Prostate gland (tissue), 2 donors: ENCODE results near the gene SUPT3H. TPM values are rescaled to one million over a fixed set of nuclear protein-coding genes. Genes with fewer than 3 reads are reported as not detected.

ENCODE experiments used
- DNase-seq: peaks from one replicate; pipeline ENCODE4 v3.0.0-alpha.2; 2019; ENCODE audit warnings: low spot score
- H3K27ac ChIP-seq, 2 donors: fragments of 200-600 bp; sonication (generic); 2 replicates each; pipeline ENCODE4 v1.5.1; 2017 to 2019
- H3K27me3 ChIP-seq: fragments of 200-600 bp; sonication (generic); replicated peaks from 2 replicates; pipeline ENCODE4 v1.5.1; 2019; ENCODE audit not compliant: insufficient read depth
- H3K36me3 ChIP-seq, 2 donors: fragments of 200-600 bp; sonication (generic); 1 replicate in 1 of 2; 2 replicates in 1 of 2; pipeline versions ENCODE4 v1.5.1 to v1.8.1; 2017 to 2019
- H3K4me1 ChIP-seq: fragments of 200-600 bp; sonication (generic); replicated peaks from 2 replicates; pipeline ENCODE4 v1.5.1; 2019
- H3K4me3 ChIP-seq, 2 donors: fragments of 200-600 bp; sonication (generic); 2 replicates each; pipeline ENCODE4 v1.5.1; 2017 to 2019
- H3K9me3 ChIP-seq: fragments of 200-600 bp; sonication (generic); 2 replicates; pipeline ENCODE4 v1.5.1; 2017
- POLR2A ChIP-seq: fragments of 450-650 bp; IDR thresholded peaks from one replicate; pipeline ENCODE4 v1.6.1; 2016; ENCODE audit warnings: antibody characterized with exemption, mild to moderate bottlenecking
- POLR2AphosphoS5 ChIP-seq: sonication (generic); formaldehyde crosslinking; IDR thresholded peaks from one replicate; pipeline ENCODE4 v1.6.1; 2017; ENCODE audit warnings: antibody characterized with exemption
- WGBS: methylation state at CpG from one replicate; pipeline ENCODE4 v1.1.5; 2018; 5-methylcytosine and 5-hydroxymethylcytosine counted together
- intact Hi-C: fragments of 100-400 bp; cut with DNase I; formaldehyde crosslinking; loops from one replicate; pipeline ENCODE4 v1.14.2; 2022
- total RNA-seq, 2 donors: library from RNA; depleted of rRNA; stranded (reverse); fragments of >200 nt; gene quantifications; one replicate each; pipeline ENCODE4 v1.1.0, GENCODE V29; 2016
- TF ChIP-seq, protein P1 (sequence below), 4 experiments: fragments of 200-600 bp in 2 of 4; fragments of 450-650 bp in 2 of 4; sonication (generic) in 2 of 4; IDR thresholded peaks; 1 replicate in 3 of 4; 2 replicates in 1 of 4; pipeline ENCODE4 v1.5.1; 2016 to 2019; ENCODE audit warnings: antibody characterized with exemption in 4 of 4, mild to moderate bottlenecking in 2 of 4, moderate library complexity in 2 of 4

SUPT3H gene
- total RNA-seq, 2 donors from 2014 or later: 4.6 to 13.1 TPM

- Histone ChIP-seq H3K27me3 (no peaks in the 10 kb centered on the region), H3K4me3 (no peak overlapping the region), H3K4me1 (no peaks in the 10 kb centered on the region), H3K36me3 (no peaks in the 10 kb centered on the region), H3K9me3 (no peaks in the 10 kb centered on the region), H3K27ac (no peak overlapping the region)
- WGBS: 31% methylated on average over 1 of the region's 1 CpG
- no peak for TF ChIP-seq POLR2A
- TF ChIP-seq, protein P1, sequence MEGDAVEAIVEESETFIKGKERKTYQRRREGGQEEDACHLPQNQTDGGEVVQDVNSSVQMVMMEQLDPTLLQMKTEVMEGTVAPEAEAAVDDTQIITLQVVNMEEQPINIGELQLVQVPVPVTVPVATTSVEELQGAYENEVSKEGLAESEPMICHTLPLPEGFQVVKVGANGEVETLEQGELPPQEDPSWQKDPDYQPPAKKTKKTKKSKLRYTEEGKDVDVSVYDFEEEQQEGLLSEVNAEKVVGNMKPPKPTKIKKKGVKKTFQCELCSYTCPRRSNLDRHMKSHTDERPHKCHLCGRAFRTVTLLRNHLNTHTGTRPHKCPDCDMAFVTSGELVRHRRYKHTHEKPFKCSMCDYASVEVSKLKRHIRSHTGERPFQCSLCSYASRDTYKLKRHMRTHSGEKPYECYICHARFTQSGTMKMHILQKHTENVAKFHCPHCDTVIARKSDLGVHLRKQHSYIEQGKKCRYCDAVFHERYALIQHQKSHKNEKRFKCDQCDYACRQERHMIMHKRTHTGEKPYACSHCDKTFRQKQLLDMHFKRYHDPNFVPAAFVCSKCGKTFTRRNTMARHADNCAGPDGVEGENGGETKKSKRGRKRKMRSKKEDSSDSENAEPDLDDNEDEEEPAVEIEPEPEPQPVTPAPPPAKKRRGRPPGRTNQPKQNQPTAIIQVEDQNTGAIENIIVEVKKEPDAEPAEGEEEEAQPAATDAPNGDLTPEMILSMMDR (IDR thresholded peaks at IDR 0.05): no peak
- DNase-seq: no peak
- intact Hi-C loops: no loop called here
Measured at GRCh38 chr6:45171380-45171779, 206.4 kb downstream of the SUPT3H start.

DNA sequence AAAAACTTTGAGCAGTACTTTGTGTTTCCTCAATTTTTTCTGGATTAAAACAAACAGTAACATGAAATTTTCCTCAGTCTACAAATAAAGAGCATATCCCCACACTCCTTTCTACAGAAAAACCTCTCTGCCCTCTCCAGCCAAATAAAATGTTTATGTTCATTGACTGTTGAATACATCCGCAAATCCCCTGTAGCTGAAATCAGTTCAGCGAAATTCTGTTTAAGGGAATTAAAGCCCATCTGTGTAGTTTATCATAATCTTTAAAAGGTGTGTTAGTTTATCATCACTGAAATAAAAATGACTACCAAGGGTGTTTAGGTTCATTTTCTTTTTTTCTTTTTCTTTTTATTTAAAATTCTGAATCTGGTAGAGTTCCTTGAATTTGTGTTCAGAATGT is 207.4 kb downstream of the SUPT3H start:
- intact Hi-C loops: no loop called here
- H3K4me3 ChIP-seq: no peak overlapping the region
- H3K4me1 ChIP-seq: no peaks in the 10 kb centered on the region
- no peak overlapping the region for H3K27ac ChIP-seq
- H3K36me3 ChIP-seq: no peaks in the 10 kb centered on the region
- H3K9me3 ChIP-seq: no peaks in the 10 kb centered on the region
- TF ChIP-seq POLR2AphosphoS5 (no peak), POLR2A (no peak)
- TF ChIP-seq, protein P1 (IDR thresholded peaks at IDR 0.05): no peak
- H3K27me3 ChIP-seq: no peaks in the 10 kb centered on the region
- 88% methylated on average over 2 of the region's 2 CpGs for WGBS
- DNase-seq: no peak

- Histone ChIP-seq H3K4me3 (no peak overlapping the region), H3K36me3 (no peaks in the 10 kb centered on the region), H3K27ac (no peak overlapping the region), H3K27me3 (no peaks in the 10 kb centered on the region), H3K4me1 (no peaks in the 10 kb centered on the region), H3K9me3 (no peaks in the 10 kb centered on the region)
- 61% methylated on average over 2 of the region's 2 CpGs for WGBS
- TF ChIP-seq, protein P1 (IDR thresholded peaks at IDR 0.05): no peak
- TF ChIP-seq POLR2A (no peak), POLR2AphosphoS5 (no peak)
- DNase-seq: no peak
- intact Hi-C loops: no loop called here
Measured at GRCh38 chr6:45169815-45170214, 207.9 kb downstream of the SUPT3H start.

DNA sequence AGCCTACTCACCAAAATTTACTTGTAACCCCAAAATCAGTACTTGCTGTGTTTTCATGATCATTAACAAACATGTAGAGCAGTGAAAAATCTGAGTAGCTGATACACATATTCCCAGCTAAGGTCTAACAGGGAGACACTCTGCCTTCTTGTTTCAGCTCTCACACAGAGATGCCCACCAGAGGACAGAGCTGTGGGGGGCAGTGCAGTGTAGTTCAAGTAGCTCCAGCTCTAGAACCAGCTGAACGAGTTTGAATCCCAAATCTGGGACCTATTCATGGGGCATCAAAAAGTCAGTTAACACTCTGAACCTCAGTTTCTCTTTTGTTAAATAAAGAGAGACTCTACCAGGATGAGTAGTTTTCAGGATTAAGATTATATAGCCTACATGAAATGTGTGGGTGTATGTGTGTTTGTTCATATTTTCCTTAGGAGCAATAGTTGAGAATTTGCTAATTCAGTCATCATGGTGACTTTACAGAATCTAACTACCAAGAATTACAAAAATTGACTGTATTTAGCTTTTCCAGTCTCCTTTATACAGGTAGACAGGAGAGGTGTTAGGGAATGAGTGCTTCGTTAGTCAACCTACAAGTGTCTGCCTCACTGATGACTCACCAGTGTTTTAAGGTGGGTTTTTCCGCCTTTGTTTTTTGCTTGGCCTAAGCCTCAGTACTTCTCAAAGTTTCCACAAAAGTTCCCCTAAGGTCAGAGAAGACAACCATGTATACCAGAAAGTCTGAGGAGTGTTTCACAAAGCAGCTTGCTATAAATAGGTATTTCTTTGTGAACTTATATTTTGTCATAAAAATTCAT is 213.6 kb downstream of the SUPT3H start:
- WGBS: 87% methylated on average over 3 of the region's 3 CpGs
- no peak for TF ChIP-seq POLR2A
- no peak for TF ChIP-seq POLR2AphosphoS5
- TF ChIP-seq, protein P1 (IDR thresholded peaks at IDR 0.05): no peak
- no peaks in the 10 kb centered on the region for H3K9me3 ChIP-seq
- H3K4me3 ChIP-seq: no peak overlapping the region
- no peaks in the 10 kb centered on the region for H3K4me1 ChIP-seq
- no peak for DNase-seq
- no peaks in the 10 kb centered on the region for H3K27me3 ChIP-seq
- no peaks in the 10 kb centered on the region for H3K36me3 ChIP-seq
- no peak overlapping the region for H3K27ac ChIP-seq
- intact Hi-C loops: no loop called here

- H3K27me3 ChIP-seq: no peaks in the 10 kb centered on the region
- H3K9me3 ChIP-seq: no peaks in the 10 kb centered on the region
- no peak overlapping the region for H3K4me3 ChIP-seq
- WGBS: 90% methylated on average over 4 of the region's 4 CpGs
- intact Hi-C loops: no loop called here
- no peaks in the 10 kb centered on the region for H3K36me3 ChIP-seq
- DNase-seq: no peak
- no peak for TF ChIP-seq POLR2A
- TF ChIP-seq, protein P1 (IDR thresholded peaks at IDR 0.05): no peak
- no peak for TF ChIP-seq POLR2AphosphoS5
- H3K27ac ChIP-seq: no peak overlapping the region
- no peaks in the 10 kb centered on the region for H3K4me1 ChIP-seq
Measured at GRCh38 chr6:45160305-45160704, 217.4 kb downstream of the SUPT3H start.
